GM18520 (cell line): Measurements from ENCODE around the gene OCA2.

ENCODE experiments used
- ATAC-seq: cut with Tn5 transposase; IDR thresholded peaks from one replicate; pipeline ENCODE4 v1.9.1; 2021; ENCODE audit not compliant: unreplicated experiment

The OCA2 gene

DNA sequence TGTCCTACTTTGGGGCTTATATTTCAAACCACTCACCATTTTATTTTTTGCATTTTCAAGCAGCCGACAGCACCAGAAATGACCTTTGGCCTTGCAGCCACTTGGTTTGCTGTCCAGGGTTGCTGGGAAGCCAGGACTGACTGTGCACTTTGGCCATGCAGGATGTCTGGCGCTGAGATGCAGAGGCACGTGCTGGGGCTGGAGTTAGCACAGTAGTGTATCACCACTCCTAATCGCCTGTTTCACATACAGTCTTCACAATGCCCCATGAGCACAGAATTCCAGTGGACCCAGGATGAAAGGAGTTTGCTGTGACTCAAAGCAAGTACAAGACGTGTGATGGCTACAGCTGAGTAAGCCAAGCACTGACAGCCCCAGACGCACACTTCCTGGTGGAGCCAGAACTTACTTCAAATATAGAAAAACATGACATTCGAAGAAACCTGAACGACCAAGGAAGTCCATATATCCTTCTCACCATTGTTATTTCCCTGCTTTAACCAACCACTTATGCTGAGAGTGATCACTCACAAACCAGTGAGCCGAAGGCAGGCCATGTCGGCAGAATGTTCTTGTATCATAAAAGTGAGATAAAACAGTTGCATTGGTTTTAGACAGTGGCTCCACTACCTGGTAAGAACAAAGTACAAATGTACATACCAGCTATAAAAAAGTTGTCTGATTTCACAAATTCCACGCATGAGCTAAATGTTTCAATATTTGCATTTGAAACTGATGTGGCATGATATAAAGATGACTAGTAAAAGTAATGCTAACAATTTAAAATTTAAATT is 16.0 kb downstream of the OCA2 start:
- no peak for ATAC-seq

- no peak for ATAC-seq
Observed at GRCh38 chr15:28081594-28081993, 17.5 kb downstream of the OCA2 start.

DNA sequence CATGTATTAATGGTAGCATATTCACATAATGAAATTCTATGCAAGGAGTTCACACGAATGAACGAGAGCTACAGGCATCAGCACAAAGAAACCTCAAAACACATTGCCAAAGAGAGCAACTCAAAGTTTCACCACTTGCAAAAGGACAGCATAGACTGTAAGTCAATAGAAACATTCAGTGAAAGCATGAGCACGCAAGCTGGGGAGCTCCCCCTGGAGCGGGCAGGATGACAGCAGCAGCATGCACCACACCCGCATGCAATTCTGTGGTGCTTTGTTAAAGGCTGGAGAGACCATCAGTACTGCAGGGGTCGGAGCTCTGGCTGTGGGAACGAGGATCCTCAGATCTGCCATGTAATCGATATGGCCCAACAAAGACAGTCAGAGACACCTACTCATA is 18.7 kb downstream of the OCA2 start:
- ATAC-seq, result no peak

DNA sequence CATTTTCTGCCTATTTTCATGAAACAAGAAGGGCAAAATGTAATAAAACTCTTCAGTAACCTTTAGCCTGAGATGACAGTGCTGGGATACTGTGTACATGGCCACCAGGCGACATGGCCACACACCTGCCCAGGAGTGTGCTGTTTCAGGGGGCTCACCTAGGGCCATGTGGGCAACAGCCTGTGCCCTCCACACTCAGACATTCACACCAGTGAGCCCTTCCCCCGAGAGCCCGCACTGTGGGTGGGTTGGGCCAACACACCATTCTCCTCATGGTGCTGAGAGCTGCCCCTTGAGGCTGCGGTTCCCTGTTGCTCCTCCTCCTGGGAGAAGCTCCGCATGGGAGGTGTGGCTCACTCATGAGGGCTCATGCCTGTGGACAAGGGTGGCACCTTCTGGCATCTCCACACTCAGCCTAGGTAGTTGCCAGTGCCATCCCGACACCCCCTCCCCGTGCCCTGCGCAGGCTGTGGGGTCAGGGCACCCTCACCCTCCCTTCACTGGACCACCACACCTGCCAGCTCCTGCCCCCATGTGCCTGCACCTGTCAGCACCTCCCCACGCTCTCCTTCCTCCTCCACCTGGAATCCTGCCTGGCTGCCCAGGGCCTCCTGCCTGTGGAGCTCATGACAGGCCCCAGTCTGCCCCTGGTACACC is 19.7 kb downstream of the OCA2 start:
- no peak for ATAC-seq

DNA sequence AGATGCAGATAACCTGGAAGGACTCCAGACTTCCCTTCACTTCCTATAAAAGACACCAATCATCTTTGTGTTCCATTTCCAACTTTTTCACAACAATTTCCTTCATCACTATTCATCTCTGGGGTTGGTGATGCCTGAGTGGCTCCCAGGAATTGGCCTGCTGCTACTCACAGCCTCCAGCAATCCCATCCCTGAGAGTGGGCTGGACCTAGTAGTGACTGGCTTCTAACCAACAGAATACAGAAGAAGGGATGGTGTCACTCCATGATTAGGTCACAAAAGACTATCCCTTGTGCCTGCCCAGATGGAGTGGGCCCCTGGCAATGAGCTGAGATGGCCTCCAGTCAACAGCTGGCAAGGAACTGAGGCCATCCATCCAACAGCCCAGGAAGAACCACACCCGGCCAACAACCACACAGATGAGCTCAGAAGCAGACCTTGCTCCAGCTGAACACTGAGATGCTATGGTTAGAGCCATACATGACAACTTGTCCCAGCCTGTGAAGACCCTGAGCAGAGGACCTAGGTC is 20.9 kb downstream of the OCA2 start:
- ATAC-seq, result no peak

DNA sequence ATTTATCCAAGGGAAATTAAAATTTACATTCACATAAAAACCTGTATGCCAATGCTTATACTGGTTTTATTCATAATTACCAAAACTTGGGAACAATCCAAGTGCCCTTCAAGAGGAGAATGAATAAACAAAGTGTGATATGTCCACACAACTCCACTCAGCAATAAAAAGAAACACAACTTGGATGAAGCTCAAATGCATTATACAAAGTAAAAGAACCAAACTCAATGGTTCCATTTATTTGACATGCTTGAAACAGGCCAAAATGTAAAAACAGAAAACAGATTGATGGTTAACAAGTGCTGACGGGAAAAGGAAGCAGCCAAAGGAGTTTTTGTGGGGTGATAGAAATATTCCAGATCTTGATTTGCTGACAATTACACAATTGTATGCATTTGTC is 23.5 kb downstream of the OCA2 start:
- no peak for ATAC-seq

DNA sequence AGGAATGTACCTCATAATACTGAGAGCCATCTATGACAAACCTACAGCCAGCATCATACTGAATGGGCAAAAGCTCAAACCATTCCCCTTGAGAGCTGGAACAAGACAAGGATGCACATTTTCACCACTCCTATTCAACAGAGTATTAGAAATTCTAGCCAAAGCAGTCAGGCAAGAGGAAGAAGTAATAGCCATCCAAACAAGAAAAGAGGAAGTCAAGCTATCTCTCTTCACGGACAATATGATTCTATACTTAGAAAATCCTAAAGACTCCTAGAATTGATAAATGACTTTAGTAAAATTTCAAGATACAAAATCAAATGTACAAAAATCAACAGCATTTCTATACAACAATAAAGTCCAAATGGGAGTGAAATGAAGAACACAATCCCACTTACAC is 30.2 kb downstream of the OCA2 start:
- no peak for ATAC-seq

DNA sequence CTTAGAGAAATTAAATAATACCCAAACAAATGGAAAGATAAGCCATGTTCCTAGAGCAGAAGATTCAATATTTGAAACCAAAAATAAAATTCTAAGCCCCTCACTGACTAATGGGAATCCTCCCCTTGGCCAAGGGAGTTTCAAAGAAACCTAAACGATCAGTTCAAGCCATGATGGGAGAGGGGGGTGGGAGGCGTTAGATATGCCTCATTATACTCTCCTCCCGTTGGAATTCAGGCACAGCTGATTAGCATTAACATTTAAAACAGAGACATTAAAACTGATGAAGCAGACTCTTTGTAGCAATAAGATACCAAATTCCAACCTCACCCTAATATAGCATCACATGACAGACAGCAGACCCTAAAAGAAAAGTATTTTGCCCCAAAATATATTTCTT is 32.9 kb downstream of the OCA2 start:
- no peak for ATAC-seq

DNA sequence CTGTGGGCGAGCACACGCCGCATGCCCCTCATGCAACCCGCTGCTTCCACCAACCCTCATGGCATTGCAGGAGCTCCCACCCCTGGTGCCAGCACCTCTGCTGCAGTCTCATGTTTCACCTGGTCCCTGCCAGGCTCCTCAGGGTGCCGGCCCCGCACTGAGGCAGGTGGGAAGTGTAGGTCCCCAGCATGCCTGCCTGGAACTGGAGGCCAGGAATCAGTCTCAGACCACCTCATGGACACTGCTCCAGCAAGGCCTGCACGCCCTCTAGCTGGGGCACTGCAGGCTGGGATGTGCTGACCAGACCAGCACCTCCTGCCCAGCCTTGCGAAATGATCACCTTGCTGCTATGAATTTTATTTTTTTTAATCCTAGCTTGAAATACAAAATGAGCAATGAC is 39.1 kb downstream of the OCA2 start:
- ATAC-seq, result no peak

GRCh38 chr15:28058082-28058481 is 41.0 kb downstream of the OCA2 start:
- no peak for ATAC-seq

- ATAC-seq, result no peak
Observed at GRCh38 chr15:28051955-28052633, 47.0 kb downstream of the OCA2 start.

- no peak for ATAC-seq
Observed at GRCh38 chr15:28049581-28049980, 49.5 kb downstream of the OCA2 start.

DNA sequence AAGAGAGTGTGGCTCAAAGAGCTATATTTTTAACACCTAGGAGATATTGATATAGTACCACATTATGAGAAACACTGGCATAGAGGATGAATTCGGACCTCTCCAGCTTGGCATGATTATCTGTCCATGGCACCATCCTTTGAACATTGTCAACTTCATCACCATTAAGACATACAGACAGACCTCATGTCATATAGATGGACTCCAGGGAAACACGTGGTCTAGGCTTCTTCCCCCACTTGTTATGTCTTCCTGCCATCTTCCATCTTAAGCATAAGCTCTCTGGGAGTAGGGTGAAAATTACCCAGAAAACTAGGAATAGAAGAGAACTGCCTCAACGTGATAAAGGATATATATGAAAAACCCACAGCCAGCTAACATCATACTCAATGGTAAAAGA is 51.8 kb downstream of the OCA2 start:
- no peak for ATAC-seq

GRCh38 chr15:28044121-28044672 is 54.9 kb downstream of the OCA2 start:
- ATAC-seq, result no peak

GRCh38 chr15:28043691-28044091 is 55.4 kb downstream of the OCA2 start:
- no peak for ATAC-seq

GRCh38 chr15:28037969-28038590 is 61.0 kb downstream of the OCA2 start:
- no peak for ATAC-seq

GRCh38 chr15:28033443-28033842 is 65.7 kb downstream of the OCA2 start:
- no peak for ATAC-seq

DNA sequence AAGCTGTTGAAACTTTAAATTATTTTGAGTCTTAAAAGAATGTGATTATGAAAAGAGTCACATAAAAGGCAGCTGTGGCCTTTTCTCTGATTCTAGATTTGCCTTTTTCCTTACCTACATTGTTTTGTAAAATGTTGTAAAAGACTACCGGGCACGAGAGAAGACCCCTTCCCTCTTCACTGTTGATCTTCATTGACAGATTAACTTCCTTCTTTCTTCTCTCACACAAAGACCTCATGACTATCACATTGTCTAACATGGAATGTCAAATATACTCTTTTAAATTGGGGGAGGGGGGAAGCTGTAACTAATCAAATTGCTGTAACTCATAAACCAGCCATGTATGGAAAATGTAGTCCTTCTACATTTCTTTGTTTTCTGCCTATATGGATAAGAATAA is 68.3 kb downstream of the OCA2 start:
- ATAC-seq, result no peak

DNA sequence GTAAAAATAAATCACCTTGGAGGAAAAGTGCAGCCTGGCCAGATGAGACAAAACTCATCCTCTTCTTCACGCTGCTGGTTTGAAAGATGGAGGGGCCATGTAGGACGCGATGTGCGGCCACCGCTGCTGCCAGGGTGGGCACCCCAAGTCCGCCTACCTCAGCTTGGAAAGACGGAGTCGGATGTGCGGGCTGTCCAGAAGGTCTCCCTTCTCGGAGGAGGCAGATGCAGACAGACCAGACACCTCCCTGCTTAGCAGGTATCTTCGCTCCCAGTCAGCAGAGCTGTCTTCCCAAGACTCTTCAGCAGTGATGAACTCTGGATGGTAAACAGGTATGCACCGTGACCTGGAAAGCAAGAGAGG is 71.4 kb downstream of the OCA2 start:
- ATAC-seq, result no peak

- ATAC-seq, result no peak
Observed at GRCh38 chr15:28026764-28027713, 72.1 kb downstream of the OCA2 start.
